ENCODE measurements around the gene RNASEH2B. TPM values are rescaled to one million over a fixed set of nuclear protein-coding genes. Genes with fewer than 3 reads are reported as not detected.

The RNASEH2B gene
- total RNA-seq, 1 donor from 2014 or later, result 60.5 TPM

- intact Hi-C loops (cut with DNase I), result no loop called here
- no peak overlapping the region for H3K27ac ChIP-seq
- no peak for TF ChIP-seq CTCF (IDR thresholded peaks at IDR 0.05)
- no peaks in the 10 kb centered on the region for H3K27me3 ChIP-seq
- no peak for DNase-seq (ENCODE audit: low spot score in 2 of 2)
- no peak overlapping the region for H3K4me3 ChIP-seq
- H3K36me3 ChIP-seq, result peaks cover 0 to 4% of the 10 kb centered on the region in 2 donors
- H3K9me3 ChIP-seq, result no peaks in the 10 kb centered on the region
- no peaks in the 10 kb centered on the region for H3K4me1 ChIP-seq
Measured at GRCh38 chr13:50970956-50971355, 61.4 kb downstream of the RNASEH2B start.

GRCh38 chr13:50974268-50974667 lies 64.7 kb downstream of the RNASEH2B start:
- Histone ChIP-seq H3K4me1 (no peaks in the 10 kb centered on the region), H3K27ac (no peak overlapping the region)
- DNase-seq (ENCODE audit: low spot score in 2 of 2), result no peak

GRCh38 chr13:50979187-50979586 lies 69.6 kb downstream of the RNASEH2B start:
- Histone ChIP-seq H3K4me3 (no peak overlapping the region), H3K27ac (no peak overlapping the region), H3K4me1 (no peaks in the 10 kb centered on the region), H3K27me3 (no peaks in the 10 kb centered on the region), H3K9me3 (no peaks in the 10 kb centered on the region), H3K36me3 (peaks cover 0 to 4% of the 10 kb centered on the region in 2 donors)
- no peak for DNase-seq (ENCODE audit: low spot score in 2 of 2)
- intact Hi-C loops (cut with DNase I), result no loop called here
- no peak for TF ChIP-seq CTCF (IDR thresholded peaks at IDR 0.05)

More at GRCh38 chr13:50974268-50974667, 64.7 kb downstream of the RNASEH2B start:
- no peak overlapping the region for H3K4me3 ChIP-seq
- H3K9me3 ChIP-seq, result no peaks in the 10 kb centered on the region
- intact Hi-C loops (cut with DNase I), result no loop called here
- H3K36me3 ChIP-seq, result peaks cover 0 to 4% of the 10 kb centered on the region in 2 donors
- no peaks in the 10 kb centered on the region for H3K27me3 ChIP-seq
- TF ChIP-seq CTCF (IDR thresholded peaks at IDR 0.05), result no peak

GRCh38 chr13:50981686-50982085 lies 72.1 kb downstream of the RNASEH2B start:
- Histone ChIP-seq H3K4me3 (no peak overlapping the region), H3K27ac (no peak overlapping the region), H3K27me3 (no peaks in the 10 kb centered on the region), H3K36me3 (no peaks in the 10 kb centered on the region), H3K9me3 (no peaks in the 10 kb centered on the region), H3K4me1 (no peaks in the 10 kb centered on the region)
- no peak for TF ChIP-seq CTCF (IDR thresholded peaks at IDR 0.05)
- DNase-seq (ENCODE audit: low spot score in 2 of 2), result no peak
- intact Hi-C loops (cut with DNase I), result no loop called here

- TF ChIP-seq CTCF (IDR thresholded peaks at IDR 0.05), result peak in 1 of 3 experiments; percentile 9
- no peak for DNase-seq (ENCODE audit: low spot score in 2 of 2)
- H3K4me1 ChIP-seq, result peaks cover 7 to 15% of the 10 kb centered on the region in 2 donors
Measured at GRCh38 chr13:50989476-50989875, 79.9 kb downstream of the RNASEH2B start.

More at GRCh38 chr13:50989476-50989875, 79.9 kb downstream of the RNASEH2B start:
- H3K4me3 ChIP-seq, result no peak overlapping the region
- H3K9me3 ChIP-seq, result no peaks in the 10 kb centered on the region
- H3K36me3 ChIP-seq, result no peaks in the 10 kb centered on the region
- H3K27ac ChIP-seq, result no peak overlapping the region
- H3K27me3 ChIP-seq, result no peaks in the 10 kb centered on the region
- intact Hi-C loops (cut with DNase I), result no loop called here
